PFSK-1 (cell line): ENCODE measurements around the gene EBNA1BP2.

Experiments
- POLR2AphosphoS5 ChIP-seq: IDR thresholded peaks from 2 replicates; pipeline ENCODE4 v1.6.1; 2012; ENCODE audit warnings: low read depth, mild to moderate bottlenecking, control low read depth, low read length, moderate library complexity
- REST ChIP-seq, 2 experiments: IDR thresholded peaks; 2 replicates each; pipeline versions ENCODE4 v1.6.1 to v1.8.0; 2011 to 2012; ENCODE audit warnings: low read depth in 2 of 2, low read length in 2 of 2, control low read depth in 1 of 2, inconsistent platforms in 1 of 2, mild to moderate bottlenecking in 1 of 2, moderate library complexity in 1 of 2; ENCODE audit not compliant: insufficient read depth in 1 of 2
- SIN3A ChIP-seq: IDR thresholded peaks from 2 replicates; pipeline ENCODE4 v1.6.1; 2012; ENCODE audit warnings: mild to moderate bottlenecking, low read length, moderate library complexity, borderline replicate concordance; ENCODE audit not compliant: insufficient read depth
- TAF1 ChIP-seq: IDR thresholded peaks from 2 replicates; pipeline ENCODE4 v1.6.1; 2012; ENCODE audit warnings: low read length, control low read depth, borderline replicate concordance; ENCODE audit not compliant: insufficient read depth

DNA sequence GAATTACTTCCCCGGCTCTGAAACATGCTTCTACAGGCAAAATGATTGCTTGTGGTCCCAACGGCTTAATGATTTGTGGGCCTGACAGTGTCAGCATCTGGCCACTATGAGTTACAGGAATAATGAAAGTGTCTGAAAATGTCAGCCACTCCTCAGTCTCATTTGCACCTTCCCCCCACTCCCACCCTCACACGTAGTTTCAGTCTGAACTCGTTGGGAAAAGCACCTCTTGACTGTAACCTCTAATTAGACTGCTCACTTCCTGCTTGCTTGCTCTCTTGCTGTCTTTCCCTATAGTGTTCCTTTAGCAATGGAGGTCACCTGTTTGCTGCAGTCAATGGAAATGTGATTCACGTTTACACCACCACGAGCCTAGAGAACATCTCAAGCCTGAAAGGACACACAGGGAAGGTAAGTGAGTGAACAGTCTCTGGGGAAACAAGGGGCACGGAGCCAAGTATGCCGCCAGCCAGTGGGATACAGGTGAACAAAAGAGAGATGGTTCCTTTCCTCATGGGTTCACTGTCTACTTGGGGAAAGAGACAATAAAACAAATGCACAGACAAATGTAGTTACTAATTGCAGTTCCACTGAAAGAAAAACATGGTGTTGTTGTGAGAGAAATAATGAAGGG lies 27.1 kb upstream of the EBNA1BP2 start:
- TF ChIP-seq POLR2AphosphoS5 = no peak
- no peak for TF ChIP-seq REST (IDR thresholded peaks at IDR 0.05; ENCODE audit: insufficient read depth in 1 of 2, low read depth in 2 of 2, low read length in 2 of 2)
- TF ChIP-seq TAF1 = no peak
- TF ChIP-seq SIN3A = no peak
